NT2/D1 (cell line): ENCODE measurements around the gene ISYNA1.

Experiments
- DNase-seq: peaks from one replicate; pipeline ENCODE4 v3.0.0-alpha.2; 2011; ENCODE audit warnings: low read depth, low spot score
- H3K27me3 ChIP-seq: 2 replicates; pipeline ENCODE4 v1.6.0; 2011; ENCODE audit warnings: mild to moderate bottlenecking; ENCODE audit not compliant: insufficient read length, insufficient read depth
- H3K36me3 ChIP-seq: 2 replicates; pipeline ENCODE4 v1.6.1; 2011; ENCODE audit warnings: mild to moderate bottlenecking, low read length, mixed read lengths; ENCODE audit not compliant: insufficient read depth, insufficient read length
- H3K4me1 ChIP-seq: 2 replicates; pipeline ENCODE4 v1.5.1; 2011; ENCODE audit not compliant: insufficient read depth, insufficient read length
- H3K4me3 ChIP-seq: 2 replicates; pipeline ENCODE4 v1.5.1; 2011; ENCODE audit warnings: low read depth; ENCODE audit not compliant: insufficient read length
- H3K9ac ChIP-seq: 2 replicates; pipeline ENCODE4 v1.6.0; 2011; ENCODE audit warnings: low read depth; ENCODE audit not compliant: insufficient read length
- H3K9me3 ChIP-seq: 2 replicates; pipeline ENCODE4 v1.5.1; 2011; ENCODE audit warnings: mild to moderate bottlenecking, low read length; ENCODE audit not compliant: insufficient read depth
- SUZ12 ChIP-seq: IDR thresholded peaks from 2 replicates; pipeline ENCODE4 v1.6.1; 2011; ENCODE audit not compliant: insufficient read length, insufficient read depth; ENCODE audit errors: extremely low read depth
- YY1 ChIP-seq: IDR thresholded peaks from 2 replicates; pipeline ENCODE4 v1.6.1; 2011; ENCODE audit not compliant: insufficient read length, insufficient read depth
- ZNF274 ChIP-seq: IDR thresholded peaks from 2 replicates; pipeline ENCODE4 v1.6.1; 2011; ENCODE audit warnings: mild to moderate bottlenecking, low read depth, low read length

Gene ISYNA1

DNA sequence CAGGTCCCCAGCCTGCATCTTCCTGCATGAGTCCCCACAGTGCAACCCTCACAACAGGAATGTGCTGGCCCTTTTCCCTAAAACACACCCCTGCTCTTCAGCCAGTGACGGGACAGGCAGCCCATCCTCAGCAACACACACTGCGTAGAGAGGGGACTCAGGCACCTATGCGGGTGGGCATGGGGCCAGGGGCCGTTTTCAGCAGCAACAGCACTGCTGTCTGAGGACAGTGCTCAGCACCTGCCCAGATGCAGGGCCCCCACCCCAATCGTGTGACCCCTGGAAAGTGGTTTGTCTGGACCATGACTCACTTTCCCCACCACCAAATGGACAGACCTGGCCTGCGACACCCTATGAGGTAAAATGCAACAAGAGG lies 28.0 kb upstream of the ISYNA1 start:
- H3K9ac ChIP-seq: no peak overlapping the region
- peaks cover 33% of the 10 kb centered on the region for H3K4me1 ChIP-seq
- peaks cover 54% of the 10 kb centered on the region for H3K36me3 ChIP-seq
- H3K27me3 ChIP-seq: no peaks in the 10 kb centered on the region
- no peak for DNase-seq
- H3K9me3 ChIP-seq: no peaks in the 10 kb centered on the region
- H3K4me3 ChIP-seq: no peak overlapping the region
- TF ChIP-seq YY1 (no peak), SUZ12 (no peak), ZNF274 (no peak)

DNA sequence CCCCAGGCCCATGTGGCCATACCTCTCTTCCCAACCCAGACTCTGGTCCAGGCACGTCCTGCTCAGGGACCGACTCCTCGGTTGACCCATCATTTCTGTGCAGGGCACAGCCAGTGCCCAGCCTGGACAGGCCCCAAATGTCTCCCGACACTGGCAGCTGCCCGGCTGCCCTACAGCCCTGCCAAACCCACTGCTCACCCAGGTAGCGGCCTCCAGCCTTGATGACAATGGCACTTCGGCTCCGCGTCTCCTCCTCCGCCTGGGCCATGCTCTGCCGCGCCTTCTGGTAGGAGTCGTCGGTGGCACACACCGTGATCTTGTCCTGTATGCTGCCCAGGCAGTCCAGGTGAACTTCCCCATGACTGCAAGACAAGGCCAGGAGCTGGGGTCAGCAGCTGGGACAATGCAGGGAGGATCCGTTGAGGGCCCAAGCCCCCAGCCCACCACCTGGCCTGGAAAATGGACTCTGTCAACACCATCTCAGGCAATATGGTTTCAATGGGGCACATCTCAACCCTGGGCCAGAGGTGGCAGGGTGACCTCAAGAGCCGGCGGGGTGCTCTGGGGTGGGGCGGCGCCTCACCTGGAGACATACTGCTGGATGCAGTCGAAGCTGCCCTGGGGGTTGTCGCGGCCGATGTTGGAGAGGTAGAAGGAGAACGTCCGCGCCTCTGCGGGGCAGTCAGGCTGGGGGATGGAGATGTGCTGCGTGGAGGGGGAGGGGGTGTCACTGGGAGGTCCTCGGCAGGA lies 27.5 kb upstream of the ISYNA1 start:
- H3K4me3 ChIP-seq: no peak overlapping the region
- peaks cover 56% of the 10 kb centered on the region for H3K36me3 ChIP-seq
- no peak for DNase-seq
- no peak overlapping the region for H3K9ac ChIP-seq
- no peaks in the 10 kb centered on the region for H3K27me3 ChIP-seq
- peaks cover 30% of the 10 kb centered on the region for H3K4me1 ChIP-seq
- H3K9me3 ChIP-seq: no peaks in the 10 kb centered on the region
- TF ChIP-seq ZNF274 (no peak), SUZ12 (no peak)

DNA sequence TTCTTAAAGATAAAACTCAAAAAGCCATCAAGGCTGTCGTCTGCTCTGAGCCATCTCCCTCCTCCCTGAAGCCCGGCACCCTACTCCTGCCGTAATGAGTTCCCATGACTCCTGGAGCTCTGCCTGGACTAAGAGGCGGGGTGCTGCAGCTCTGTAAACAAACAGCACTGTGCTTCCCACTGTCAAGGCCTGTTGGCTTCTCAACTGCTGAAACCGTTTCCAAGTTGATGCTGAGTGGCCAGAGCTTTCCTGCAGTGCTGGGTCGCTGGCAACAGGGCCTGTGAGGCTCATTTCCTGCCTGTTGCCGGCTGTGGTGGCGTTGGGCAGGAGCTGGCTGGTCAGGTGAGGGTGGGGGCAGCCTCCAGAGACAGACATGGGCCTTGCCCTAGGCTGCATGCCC lies 26.7 kb upstream of the ISYNA1 start:
- no peak for DNase-seq
- Histone ChIP-seq H3K4me3 (no peak overlapping the region), H3K9me3 (no peaks in the 10 kb centered on the region), H3K27me3 (no peaks in the 10 kb centered on the region), H3K36me3 (peaks cover 59% of the 10 kb centered on the region), H3K9ac (peak overlapping the region; percentile 7), H3K4me1 (peaks cover 25% of the 10 kb centered on the region)
- TF ChIP-seq ZNF274 (no peak), SUZ12 (no peak), YY1 (no peak)

DNA sequence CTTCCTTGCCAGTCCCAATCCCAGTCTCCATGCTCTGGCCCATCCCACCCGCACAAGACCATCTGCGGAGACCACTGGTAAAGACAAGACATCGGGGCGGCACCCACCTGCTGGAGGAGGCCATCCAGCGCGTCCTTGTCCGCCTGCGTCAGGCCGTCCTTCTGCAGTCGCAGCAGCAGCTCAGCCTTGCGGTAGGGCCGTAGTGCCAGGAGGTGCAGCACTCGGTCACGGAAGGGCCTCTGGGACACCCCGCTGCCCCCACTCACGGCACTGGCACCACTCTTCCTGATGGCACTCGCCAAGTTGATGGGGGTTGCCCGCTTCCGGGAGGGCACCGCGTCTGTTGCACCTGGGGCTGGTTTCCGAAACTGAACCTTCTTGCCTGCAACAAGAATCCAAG lies 23.5 kb upstream of the ISYNA1 start:
- Histone ChIP-seq H3K9ac (peak overlapping the region; percentile 26), H3K9me3 (no peaks in the 10 kb centered on the region), H3K27me3 (no peaks in the 10 kb centered on the region), H3K4me3 (no peak overlapping the region), H3K36me3 (peaks cover 66% of the 10 kb centered on the region), H3K4me1 (peaks cover 29% of the 10 kb centered on the region)
- no peak for TF ChIP-seq YY1
- no peak for TF ChIP-seq ZNF274
- no peak for TF ChIP-seq SUZ12
- no peak for DNase-seq

DNA sequence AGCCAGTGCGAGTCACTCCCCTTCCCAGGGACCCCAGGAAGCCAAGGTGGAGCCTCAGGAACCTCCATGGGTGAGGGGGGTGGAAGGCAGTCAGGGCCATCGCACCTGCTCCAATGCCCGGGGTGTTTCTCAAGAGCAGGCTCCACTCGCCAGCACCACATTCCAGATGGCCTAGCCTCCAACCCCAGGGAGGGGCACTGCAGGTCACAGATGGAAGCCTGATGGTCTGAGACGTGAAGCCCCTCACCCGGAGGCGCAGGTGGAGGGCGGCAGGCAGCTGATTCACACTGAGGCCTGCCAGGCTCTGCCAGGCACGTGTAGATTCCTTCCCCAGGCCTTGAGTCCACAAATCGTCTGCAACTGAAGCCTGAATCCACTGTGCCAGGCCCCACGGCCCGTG lies 23.0 kb upstream of the ISYNA1 start:
- no peak overlapping the region for H3K9ac ChIP-seq
- H3K4me3 ChIP-seq: no peak overlapping the region
- no peaks in the 10 kb centered on the region for H3K9me3 ChIP-seq
- no peaks in the 10 kb centered on the region for H3K27me3 ChIP-seq
- H3K36me3 ChIP-seq: peaks cover 71% of the 10 kb centered on the region
- peaks cover 24% of the 10 kb centered on the region for H3K4me1 ChIP-seq
- no peak for DNase-seq
- no peak for TF ChIP-seq SUZ12
- no peak for TF ChIP-seq YY1
- TF ChIP-seq ZNF274: no peak

DNA sequence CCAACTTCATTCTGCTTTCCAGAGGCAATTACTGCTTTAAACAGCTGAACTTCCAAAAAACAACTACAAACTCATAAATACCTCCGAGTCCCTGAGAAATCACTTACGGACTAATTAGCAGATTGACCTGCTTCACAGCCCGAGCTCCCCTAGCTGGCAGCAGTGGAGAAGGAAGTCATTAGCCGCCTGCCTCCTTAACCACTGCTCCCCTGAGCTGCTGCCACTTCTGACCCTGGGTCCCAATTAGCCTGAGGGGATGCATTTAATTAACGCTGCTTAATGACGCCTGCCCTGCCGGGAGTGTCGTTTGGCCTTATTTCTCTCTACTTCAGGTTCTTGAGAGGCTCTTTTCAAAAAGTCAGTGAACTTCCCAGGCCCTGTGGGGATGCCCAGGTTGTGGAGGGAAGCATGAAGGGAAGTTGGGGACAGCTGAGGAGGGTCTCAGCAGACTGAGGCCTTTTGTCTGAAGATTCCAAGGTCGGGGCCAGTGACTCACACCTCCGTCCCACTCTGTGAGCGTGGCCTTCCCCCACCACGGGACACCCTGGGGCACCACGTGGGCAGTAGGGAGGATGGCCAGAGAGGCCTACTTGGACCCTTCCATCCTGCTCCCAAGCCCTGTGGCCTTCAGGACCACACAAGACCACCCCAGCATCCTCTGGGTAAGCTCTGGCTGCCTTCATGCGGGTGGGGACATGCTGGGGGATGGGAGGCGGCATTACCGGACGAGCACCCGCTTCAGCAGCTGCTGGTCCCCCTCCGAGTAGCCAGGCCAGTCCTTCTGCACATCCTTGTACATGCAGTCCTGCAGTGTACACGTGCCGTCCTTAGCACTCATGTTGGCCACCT lies 19.8 kb upstream of the ISYNA1 start:
- H3K27me3 ChIP-seq: no peaks in the 10 kb centered on the region
- H3K4me1 ChIP-seq: peaks cover 16% of the 10 kb centered on the region
- no peak for DNase-seq
- peaks cover 62% of the 10 kb centered on the region for H3K36me3 ChIP-seq
- TF ChIP-seq YY1 (no peak), SUZ12 (no peak), ZNF274 (no peak)
- H3K9ac ChIP-seq: peak overlapping the region; percentile 37
- no peak overlapping the region for H3K4me3 ChIP-seq
- no peaks in the 10 kb centered on the region for H3K9me3 ChIP-seq

DNA sequence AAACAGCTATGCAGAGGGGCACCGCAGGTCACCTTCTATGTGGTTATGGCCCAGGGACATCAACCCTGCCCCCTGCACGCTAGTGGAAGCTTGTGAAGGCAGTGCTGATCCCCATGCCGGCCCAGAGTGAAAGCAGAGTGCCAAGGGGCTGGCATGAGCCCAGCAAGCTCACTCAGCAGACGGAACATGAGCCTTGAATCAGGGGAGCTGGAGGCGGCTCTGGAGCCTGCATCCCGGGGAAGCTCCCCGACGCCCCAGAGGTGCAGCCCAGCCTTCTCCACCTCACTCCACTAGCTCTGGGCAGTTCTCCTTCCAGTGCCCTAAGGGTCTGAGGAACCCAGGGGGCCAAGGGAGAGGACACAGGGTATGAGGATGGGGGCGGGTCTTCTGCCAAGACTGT lies 19.0 kb upstream of the ISYNA1 start:
- DNase-seq: no peak
- no peaks in the 10 kb centered on the region for H3K9me3 ChIP-seq
- H3K36me3 ChIP-seq: peaks cover 60% of the 10 kb centered on the region
- TF ChIP-seq YY1 (no peak), ZNF274 (no peak), SUZ12 (no peak)
- no peaks in the 10 kb centered on the region for H3K27me3 ChIP-seq
- no peak overlapping the region for H3K9ac ChIP-seq
- H3K4me3 ChIP-seq: no peak overlapping the region
- peaks cover 23% of the 10 kb centered on the region for H3K4me1 ChIP-seq
